Measurements from ENCODE around the gene LBH.

LBH gene

DNA sequence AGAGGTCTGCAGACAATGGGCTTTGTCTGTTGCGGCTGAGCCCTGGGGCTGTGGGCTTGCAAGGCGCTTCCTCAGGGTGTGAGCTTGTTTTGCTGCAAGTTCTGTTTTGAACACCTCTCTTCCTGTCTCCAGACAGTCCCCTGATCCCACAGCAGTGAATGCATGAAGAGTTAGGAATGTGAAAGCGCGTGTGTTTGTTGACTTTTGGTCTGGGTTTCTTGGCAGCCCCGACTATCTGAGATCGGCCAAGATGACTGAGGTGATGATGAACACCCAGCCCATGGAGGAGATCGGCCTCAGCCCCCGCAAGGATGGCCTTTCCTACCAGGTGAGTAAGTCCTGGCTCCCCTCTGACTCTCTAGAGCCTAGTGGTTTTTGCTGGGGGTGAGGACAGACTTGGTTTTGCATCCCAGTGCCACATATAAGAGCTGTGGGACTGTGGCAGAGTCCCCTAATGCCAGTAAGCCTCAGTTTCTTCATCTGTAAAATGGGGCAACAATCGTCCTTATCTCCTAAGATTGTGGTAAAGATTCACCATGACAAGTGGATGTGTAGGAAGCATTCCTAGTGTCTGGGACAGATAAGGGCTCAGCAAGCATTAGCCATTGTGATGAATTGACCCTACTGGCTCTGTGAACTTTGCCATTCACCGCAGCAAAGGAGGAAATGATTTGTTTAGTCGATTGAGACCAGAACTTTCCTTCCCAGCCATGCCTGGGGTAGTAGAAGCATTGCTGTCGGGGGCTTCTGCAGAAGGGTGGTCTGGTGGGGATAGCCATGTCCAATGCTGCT lies 3.0 kb downstream of the LBH start:
- no peak for DNase-seq (ENCODE audit: low read depth in 2 of 3, low spot score in 2 of 3)

DNA sequence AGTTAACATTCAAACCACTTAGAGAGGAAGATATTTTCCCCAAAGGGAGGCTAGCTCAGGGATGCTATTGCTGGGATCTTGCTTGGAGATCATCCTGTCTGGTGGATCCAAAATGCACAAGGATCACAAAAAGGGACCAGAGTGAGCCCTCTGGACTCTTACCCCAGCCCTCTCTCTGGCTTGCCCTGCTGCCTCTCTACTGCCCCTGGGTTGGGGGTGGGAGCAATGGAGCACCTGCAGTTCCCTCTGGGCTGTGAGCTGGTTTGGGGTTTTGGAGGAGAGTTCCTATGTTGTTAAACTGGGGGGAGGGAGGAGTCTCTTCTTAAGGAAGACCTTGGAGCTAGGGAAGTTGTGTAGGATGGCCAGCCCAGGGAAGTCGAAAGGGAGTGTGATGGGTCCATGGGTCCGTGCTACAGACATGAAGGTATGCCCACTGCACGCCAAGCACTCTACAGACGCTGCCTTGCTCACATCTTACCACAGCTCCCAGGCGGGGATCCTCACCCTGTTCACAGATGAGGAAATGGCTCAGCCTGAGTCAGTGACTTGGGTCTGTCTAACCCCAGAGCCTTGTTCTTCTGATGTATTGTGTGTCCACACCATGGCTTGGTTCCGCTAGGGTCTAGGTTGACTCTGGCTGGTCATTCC lies 3.8 kb downstream of the LBH start:
- no peak for DNase-seq (ENCODE audit: low read depth in 2 of 3, low spot score in 2 of 3)

DNA sequence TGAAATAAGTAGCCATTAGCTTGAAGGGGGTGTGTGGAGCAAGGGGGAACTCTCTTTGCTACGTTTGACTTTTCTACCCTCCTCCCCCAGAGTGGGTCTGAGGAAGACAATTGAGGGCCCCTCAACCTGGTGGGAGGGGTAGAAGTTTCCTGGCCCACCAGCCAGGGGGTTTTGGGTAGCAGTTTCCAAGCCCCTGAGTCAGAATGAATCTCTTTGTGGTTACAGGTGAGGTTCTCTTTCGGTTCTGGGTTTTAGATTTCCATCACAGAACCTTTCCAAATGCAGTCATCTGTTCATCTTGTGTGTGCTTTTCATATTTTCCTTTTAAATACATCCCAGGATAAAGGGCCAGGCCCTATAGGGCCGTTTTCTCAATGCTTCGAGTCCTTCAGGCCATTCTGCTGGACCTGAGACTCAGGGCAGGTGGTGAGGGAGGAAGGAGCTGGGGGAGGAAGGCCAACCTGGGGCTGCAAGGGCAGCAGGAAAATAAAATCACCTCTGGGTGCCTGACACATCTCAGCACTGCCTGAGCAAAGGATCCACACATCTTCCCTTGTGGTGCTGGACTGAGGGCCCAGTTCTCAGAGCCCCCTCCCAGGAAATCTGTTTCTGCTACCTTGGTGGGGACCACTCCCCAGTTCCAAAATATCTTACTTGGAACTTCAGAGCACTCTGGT lies 4.7 kb downstream of the LBH start:
- DNase-seq (ENCODE audit: low read depth in 2 of 3, low spot score in 2 of 3) = no peak

DNA sequence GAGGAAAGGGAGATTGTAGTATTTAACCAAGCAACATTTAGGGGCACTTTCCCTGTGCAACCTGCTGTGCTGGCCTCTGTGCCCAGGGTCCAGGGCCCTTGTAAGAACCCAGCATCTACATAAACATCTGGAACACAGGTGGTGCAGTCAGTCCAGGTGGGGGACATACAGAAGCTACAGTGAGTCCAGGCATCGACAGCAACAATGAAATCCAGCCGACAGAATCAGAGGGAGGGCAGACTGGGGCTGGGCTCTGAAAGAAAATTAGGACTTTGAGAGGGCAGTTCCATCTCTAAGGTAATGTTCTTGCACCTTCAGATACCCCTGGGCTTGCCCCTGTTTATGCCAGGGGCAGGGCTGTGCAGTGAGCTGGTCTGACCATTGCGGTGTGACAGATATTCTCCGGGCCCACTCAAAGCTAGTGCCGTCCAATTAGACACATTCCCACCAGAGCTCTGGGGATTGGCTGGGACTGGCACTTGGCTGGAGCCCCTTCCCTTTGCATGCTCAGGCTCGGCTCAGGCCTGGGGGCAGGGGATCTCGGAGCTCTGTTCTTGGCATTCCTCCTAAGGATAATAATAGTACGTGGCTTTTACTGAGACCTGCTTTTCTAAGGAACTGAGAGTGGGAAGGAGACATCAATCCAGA lies 5.4 kb downstream of the LBH start:
- DNase-seq (ENCODE audit: low read depth in 2 of 3, low spot score in 2 of 3) = no peak

DNA sequence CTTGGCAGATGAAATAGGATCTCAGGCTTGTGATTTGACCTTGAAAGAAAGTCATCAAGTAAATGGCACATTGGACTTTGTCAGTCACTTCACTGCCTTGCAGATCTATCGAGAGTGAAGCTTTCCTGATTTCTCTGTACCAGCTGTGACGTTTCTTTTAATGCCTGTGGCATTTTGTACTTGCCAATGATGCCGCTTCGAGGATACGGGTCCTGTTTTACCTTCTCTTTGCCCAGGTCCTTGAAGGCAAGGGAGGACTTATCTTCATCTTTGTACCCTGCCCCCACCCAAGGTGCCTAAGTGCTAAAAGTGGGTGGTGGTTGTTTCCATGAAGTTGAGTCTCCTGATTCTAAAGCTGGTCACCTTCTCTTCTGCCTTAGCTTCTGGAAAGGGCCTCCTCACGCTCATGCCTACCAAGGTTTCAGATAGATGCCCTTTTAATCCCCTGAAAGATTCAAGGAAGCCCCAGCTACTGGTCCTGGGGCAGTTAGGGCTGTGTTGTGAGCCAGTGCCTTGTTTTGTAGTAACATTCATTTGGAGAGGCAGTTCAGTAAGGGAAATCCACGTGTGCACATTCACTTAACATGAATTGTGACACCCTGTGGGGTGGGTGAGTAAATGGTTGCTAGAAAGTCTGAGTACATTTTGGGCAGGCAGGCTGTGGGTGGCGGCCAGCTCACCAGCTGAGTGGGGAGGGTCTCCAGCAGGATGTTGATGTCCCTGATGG lies 6.1 kb downstream of the LBH start:
- no peak for DNase-seq (ENCODE audit: low read depth in 2 of 3, low spot score in 2 of 3)

DNA sequence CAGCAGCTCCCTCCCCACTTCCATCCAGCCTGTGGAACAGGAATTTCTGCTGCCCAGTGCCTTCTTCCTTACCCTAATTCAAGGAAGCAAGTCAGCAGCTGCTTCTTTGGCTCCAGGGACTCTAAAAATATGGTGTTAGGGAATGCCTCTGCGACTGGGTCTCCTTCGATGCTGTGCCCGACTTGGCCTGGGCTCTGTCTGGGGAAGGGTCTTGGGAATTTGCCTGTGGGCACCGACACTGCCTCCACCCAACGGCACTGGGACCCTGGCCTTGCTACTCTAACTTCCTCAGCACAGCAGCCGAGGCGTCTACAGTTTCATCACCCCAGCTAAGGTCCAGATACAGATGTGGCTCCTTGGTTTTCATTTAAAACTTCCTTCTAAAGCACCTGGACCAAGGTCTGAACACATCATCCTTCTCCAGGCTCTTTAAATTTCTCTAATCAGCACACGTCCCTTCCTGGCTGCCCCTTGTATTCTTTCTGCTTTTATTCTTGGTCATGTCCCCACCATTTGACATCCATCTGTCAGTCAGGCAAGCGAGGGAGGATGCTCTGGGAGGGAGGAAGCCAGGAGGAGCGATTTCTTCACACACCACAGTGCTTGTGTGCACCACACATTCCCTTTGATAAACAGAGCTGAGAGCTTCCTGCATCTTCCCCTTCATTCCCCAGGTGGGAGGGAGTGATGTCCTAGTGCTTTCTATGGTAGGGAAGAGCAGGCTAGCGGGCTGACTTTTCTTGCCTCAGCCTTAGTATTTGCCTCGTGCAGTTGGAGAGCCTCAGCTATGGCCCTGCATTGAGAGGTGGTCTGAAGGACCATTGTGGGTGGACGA lies 6.8 kb downstream of the LBH start:
- DNase-seq (ENCODE audit: low read depth in 2 of 3, low spot score in 2 of 3) = no peak

DNA sequence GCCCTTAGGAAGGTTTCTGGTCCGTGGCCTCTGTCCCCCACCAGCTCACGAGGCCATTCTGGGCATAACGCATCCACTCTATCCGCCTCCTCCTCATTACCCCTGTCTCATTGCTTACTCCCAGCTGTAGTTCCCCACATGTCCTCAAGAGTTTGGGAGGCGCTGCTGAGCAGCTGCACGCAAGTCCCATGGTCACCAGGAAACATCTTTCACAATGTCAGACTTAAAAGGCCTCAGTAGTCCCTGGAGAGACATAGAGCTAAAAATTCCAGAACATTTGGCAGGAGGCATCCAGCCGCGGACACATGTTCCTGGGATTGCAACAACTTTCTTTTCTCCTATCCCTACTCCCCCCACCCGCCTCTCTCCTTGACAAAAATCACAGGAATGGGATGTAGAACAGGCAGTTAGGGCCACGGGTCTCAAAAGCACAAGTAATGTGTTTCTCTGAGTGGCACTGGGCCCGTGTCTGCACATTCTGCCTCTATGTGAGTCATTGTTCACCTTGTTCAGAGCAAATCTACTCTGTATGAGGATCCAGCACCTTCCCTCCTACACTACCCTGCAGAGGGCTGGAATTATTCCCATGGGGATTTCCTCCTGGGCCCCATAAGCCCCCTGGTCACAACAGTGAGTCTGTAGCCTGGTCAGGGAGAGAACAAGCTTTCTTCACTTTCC lies 8.1 kb downstream of the LBH start:
- DNase-seq (ENCODE audit: low read depth in 2 of 3, low spot score in 2 of 3) = no peak

DNA sequence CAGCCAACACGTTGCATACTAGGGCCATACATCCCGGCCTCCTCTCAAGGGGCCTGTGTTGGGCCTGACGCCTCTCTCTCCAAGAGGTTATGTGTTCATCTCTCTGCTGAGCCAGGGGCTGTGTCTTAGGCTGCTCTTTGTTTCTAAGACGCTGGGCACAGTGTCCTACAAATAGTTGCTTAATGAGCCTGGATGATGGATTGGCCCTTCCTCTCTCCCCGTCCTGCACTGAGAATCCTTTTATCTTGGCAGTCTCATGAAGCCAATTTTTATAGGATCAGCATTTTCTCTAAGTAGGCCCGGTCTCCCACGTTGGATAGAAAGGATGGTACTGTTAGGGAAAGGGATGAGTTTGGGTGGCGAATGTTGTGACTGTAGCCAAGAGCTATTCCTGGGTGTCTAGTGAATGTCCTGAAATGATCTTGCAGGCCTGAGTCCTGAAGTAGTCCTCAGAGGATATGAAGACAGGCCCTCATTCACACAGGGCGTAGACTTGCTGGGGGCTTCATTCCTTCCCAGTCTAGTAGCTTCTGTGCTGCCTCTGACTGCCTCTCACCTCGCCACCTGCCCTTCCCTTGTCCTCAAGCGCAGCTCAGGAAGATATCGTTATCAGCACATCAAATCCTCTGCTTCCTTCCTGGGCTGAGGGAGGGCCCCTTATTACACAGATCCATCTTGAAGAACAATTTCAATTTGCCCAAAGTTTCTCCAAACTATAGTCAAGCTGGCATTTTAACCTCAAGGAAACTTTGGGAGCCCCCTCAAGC lies 8.8 kb downstream of the LBH start:
- DNase-seq (ENCODE audit: low read depth in 2 of 3, low spot score in 2 of 3) = no peak

DNA sequence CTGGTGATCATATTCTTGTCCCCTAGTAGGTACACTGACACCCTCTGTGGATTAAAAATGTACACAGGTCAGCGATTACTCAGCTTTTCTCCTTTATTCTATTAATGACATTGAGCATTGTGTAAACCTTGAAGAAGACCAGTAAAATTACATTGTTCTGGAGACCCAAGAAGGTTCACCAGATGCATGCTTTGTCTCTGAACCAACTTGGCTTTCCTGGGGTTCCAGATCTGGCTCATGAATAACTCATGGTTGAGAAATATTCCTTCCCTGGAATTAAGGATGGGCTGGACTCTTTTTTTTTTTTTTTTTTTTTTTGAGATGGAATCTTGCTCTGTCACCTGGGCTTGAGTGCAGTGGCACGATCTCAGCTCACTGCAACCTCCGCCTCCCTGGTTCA lies 11.9 kb downstream of the LBH start:
- no peak for DNase-seq (ENCODE audit: low read depth in 2 of 3, low spot score in 2 of 3)

DNA sequence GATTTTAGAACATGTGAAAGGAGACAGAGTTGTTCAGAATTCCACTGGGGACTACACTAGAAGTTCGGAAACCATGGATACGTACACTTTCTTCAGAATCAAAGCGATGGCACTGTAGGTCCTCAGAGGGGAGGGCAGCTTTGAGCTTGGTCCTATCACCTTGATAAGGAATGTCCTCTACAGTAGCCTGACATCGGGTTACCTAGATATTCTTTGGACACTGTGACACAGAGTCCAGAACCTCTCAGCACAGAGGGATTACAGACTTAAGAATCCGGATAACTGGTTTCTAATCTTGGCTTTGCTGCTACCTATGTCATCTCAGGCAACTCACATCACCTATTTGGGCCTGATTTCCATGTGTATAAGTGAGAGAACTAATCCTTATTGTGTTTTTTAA lies 14.0 kb downstream of the LBH start:
- DNase-seq (ENCODE audit: low read depth in 2 of 3, low spot score in 2 of 3) = no peak

DNA sequence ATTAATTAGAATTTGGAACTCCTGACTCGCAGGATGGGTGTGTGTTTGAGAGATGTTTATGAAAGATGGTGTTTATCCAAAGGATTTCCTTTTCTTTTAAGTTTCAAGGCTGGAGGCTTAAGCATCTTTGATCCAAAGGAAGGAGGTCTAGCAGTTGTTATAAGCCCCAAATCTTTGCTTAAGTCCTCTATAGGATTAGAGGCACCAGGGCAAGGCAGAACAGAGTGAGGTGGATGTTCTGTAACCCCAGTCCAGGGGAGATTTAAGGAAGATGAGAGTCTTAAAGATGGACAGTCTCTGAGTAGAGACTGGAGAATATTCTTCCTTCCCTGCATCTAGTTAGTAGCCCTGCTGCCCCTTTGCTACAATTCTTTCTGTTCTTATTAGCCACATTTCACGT lies 17.5 kb downstream of the LBH start:
- DNase-seq (ENCODE audit: low read depth in 2 of 3, low spot score in 2 of 3) = no peak

DNA sequence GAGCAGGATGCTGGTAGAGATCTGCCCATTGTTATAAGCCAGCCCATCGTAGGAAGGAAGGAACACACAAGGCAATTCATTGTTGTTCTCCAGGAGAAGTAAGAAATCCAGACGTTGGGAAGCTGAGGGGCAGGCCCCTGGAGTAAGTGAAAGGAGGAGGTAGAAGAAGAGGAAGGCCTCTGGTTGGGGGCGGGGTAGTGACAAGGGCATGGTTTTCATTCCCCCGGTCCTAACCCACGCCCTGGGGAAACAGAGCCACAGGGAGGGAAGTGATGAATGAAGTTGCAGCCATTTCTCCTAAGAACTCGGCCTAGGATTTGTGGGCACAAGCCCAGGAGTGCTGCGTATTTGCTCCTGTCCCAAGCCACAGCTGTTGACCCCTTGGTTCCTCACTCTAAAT lies 18.0 kb downstream of the LBH start:
- no peak for DNase-seq (ENCODE audit: low read depth in 2 of 3, low spot score in 2 of 3)

DNA sequence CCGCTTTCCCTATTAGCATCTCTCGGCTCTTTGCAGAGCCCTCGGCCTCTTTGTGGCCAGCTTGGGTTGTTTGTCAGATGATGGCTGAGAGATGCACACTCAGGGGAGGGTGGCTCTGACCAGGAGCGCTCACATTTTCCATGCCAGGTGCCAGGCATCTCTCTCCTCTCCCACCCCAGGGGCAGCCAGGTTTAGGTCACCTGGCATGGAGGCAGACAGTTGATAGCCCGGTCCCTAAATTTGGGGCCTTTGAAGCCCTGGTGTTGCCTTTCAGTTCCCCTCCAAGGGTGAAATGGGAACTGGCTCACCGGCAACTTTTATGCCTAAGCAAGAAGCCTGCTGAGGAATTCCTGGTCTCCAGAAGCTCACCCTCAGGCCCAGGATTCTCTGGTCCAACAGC lies 19.1 kb downstream of the LBH start:
- no peak for DNase-seq (ENCODE audit: low read depth in 2 of 3, low spot score in 2 of 3)

DNA sequence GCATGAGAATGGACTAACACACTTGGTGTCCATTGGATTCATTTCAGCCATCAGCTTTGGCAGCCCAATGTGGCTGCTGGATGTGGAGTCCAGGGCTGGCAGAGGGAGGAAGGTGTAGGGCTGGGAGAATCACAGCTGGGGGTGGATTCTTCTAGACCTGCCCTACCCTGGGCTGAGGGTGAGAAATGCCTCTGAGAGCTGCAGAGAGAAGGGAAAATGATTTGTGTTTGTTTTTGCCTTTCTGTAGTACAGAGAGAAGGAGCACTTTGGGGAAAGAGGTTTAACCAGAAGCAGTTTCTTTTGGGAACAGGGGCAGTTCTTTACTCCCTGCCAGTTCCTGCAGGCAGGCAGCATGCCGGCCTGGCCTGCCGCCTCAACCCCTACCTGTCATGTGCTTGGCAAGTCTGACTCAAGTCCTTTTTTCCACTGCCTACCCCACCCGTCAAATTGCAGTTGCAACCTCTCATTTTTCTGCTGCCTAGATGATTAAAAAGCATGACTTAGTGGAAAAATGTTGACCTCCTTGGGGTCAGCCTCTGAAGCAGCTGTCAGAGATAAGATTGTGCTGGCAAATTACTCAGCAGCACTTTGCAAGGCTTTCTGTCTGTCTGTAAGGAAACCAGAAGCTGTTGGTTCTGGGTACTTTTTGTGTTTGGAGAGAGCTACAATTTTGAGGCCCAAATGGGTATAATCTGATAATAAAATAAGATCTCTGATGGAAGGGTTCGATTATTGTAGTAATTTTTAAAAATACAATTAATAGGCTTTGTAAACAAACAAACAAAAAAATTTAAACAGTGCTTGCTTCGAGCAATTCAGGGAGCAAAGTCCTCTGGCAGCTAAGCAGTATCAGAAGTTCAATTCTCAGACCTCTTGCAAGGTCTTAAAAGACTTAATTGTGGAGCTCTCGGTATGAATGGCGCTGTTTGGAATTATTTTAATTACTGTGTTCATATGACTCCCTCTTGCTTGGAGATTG lies 21.7 kb downstream of the LBH start:
- DNase-seq (ENCODE audit: low read depth in 2 of 3, low spot score in 2 of 3) = no peak

DNA sequence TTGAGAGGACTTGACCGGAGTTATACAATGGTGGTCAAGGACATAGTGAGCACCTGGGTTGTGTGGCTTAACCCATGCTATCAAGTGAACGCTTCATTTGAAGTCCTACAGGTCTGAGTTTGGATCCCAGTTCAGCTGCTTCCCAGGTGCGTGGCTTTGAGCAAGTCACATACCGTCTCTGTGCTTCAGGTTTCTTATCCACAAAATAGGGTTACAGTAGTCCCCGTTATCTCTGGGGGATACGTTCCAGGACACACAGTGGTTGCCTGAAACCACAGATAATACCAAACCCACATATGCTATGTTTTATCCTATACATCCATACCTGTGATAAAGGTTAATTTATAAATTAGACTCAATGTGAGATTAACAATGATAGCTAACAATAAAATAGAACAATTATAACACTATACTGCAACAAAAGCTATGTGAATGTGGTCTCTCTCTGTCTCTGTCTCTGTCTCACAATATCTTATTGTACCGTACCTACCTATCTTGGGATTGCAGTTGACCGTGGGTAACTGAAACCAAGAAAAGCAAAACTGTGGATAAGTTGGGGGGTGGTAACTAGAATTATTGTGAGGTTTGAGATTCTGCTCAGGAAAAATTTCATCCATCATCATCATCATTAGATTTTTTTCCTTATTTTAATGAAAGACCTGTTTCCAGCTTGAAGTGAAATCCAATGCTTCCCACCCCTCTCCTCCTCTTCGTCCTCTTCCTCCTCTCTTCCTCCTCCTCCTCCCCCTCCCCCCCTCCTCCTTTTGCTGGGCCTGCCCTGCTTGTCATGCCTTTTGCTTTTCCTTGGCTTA lies 22.7 kb downstream of the LBH start:
- no peak for DNase-seq (ENCODE audit: low read depth in 2 of 3, low spot score in 2 of 3)

DNA sequence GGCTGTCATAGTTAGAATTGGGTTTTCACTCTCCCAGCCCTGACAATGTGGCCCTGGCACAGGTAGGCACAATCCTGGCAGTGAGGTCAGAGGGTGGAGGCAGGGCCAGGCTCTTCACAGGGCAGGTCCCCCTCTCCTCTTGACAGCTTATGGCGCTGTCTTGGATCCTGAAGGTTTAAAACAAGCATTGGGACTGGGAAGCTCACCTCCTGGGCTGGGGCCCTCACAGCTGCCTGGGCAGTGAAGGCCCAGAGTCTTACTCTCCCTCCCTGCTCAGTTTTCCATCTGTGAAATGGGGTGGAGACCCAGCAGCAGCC lies 23.3 kb downstream of the LBH start:
- no peak for DNase-seq (ENCODE audit: low read depth in 2 of 3, low spot score in 2 of 3)

DNA sequence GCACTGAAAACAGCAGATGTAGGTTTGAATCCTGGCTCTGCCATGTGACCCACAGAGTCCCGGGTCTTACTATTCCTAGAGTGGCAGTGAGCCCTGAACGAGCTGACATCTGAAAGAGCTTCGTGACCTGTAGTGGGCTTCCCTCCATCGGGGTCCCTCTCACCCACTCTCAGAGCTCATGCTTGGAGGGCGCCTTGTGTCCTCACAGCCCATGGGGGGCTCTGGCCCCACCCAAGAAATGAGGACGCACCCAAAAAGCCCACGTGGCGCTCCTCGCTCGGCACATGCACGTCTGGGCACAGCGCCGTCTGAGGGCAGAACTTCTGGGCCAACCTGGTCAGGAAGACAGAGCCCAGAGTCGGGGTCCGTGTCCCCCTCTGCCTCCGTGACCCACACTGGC lies 23.7 kb downstream of the LBH start:
- no peak for DNase-seq (ENCODE audit: low read depth in 2 of 3, low spot score in 2 of 3)

Data from activated CD8-positive, alpha-beta memory T cell treated with anti-CD3 and anti-CD28 coated beads for 48 hours (primary cell).